ENCODE measurements around the gene TICRR. TPM values are rescaled to one million over a fixed set of nuclear protein-coding genes. Genes with fewer than 3 reads are reported as not detected.
A peak's percentile ranks its signal among the peaks of the same experiment; 100 is the strongest.

TICRR gene
- total and polyA plus RNA-seq, 2 of the 13 experiments (the other 11 are each of a cell fraction or from before 2014, with no cell fraction given): 4.1 to 14.3 TPM

GRCh38 chr15:89654847-89655805 is 79.9 kb downstream of the TICRR start, which contains the start of gene KIF7 (continued):
- TF ChIP-seq, protein P1, sequence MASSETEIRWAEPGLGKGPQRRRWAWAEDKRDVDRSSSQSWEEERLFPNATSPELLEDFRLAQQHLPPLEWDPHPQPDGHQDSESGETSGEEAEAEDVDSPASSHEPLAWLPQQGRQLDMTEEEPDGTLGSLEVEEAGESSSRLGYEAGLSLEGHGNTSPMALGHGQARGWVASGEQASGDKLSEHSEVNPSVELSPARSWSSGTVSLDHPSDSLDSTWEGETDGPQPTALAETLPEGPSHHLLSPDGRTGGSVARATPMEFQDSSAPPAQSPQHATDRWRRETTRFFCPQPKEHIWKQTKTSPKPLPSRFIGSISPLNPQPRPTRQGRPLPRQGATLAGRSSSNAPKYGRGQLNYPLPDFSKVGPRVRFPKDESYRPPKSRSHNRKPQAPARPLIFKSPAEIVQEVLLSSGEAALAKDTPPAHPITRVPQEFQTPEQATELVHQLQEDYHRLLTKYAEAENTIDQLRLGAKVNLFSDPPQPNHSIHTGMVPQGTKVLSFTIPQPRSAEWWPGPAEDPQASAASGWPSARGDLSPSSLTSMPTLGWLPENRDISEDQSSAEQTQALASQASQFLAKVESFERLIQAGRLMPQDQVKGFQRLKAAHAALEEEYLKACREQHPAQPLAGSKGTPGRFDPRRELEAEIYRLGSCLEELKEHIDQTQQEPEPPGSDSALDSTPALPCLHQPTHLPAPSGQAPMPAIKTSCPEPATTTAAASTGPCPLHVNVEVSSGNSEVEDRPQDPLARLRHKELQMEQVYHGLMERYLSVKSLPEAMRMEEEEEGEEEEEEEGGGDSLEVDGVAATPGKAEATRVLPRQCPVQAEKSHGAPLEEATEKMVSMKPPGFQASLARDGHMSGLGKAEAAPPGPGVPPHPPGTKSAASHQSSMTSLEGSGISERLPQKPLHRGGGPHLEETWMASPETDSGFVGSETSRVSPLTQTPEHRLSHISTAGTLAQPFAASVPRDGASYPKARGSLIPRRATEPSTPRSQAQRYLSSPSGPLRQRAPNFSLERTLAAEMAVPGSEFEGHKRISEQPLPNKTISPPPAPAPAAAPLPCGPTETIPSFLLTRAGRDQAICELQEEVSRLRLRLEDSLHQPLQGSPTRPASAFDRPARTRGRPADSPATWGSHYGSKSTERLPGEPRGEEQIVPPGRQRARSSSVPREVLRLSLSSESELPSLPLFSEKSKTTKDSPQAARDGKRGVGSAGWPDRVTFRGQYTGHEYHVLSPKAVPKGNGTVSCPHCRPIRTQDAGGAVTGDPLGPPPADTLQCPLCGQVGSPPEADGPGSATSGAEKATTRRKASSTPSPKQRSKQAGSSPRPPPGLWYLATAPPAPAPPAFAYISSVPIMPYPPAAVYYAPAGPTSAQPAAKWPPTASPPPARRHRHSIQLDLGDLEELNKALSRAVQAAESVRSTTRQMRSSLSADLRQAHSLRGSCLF (CRISPR knock-in tag; IDR thresholded peaks at IDR 0.05; ENCODE audit: borderline replicate concordance): no peak
- no peak for TF ChIP-seq ZSCAN12 (CRISPR knock-in tag; IDR thresholded peaks at IDR 0.05)
- no peak for TF ChIP-seq NONO (IDR thresholded peaks at IDR 0.05)
- TF ChIP-seq NONO (CRISPR knock-in tag; conservative IDR thresholded peaks at IDR 0.05): 0 out of 2 replicates have a peak, but pooled peaks have one; percentile 8
- no peak for TF ChIP-seq NCOA5 (CRISPR knock-in tag; IDR thresholded peaks at IDR 0.05)
- no peak for TF ChIP-seq ZSCAN25 (CRISPR knock-in tag; IDR thresholded peaks at IDR 0.05)
- no peak for TF ChIP-seq ZNF724P (CRISPR knock-in tag; IDR thresholded peaks at IDR 0.05; ENCODE audit: borderline replicate concordance)
- TF ChIP-seq ZKSCAN8 (CRISPR knock-in tag; IDR thresholded peaks at IDR 0.05; ENCODE audit: borderline replicate concordance): no peak
- TF ChIP-seq HNRNPLL (IDR thresholded peaks at IDR 0.05; ENCODE audit: low read depth, low read length, poor library complexity, severe bottlenecking): peak; percentile 46
- TF ChIP-seq ZMYM3 (CRISPR knock-in tag; IDR thresholded peaks at IDR 0.05): 0 out of 2 replicates have a peak, but pooled peaks have one; percentile 4
- TF ChIP-seq ZNF232 (CRISPR knock-in tag; IDR thresholded peaks at IDR 0.05; ENCODE audit: borderline replicate concordance): no peak
- TF ChIP-seq GABPB1 (CRISPR knock-in tag; IDR thresholded peaks at IDR 0.05): peak; percentile 52; the same call in 1 of the 2 replicates
- no peak for TF ChIP-seq SOX13 (IDR thresholded peaks at IDR 0.05)
- TF ChIP-seq SOX13 (CRISPR knock-in tag; conservative IDR thresholded peaks at IDR 0.05 in 1 of 2, IDR thresholded peaks at IDR 0.05 in 1 of 2): no peak
- 0 out of 2 replicates have a peak, but pooled peaks have one; percentile 19 for TF ChIP-seq KMT2A (CRISPR knock-in tag; IDR thresholded peaks at IDR 0.05)
- TF ChIP-seq U2AF2 (IDR thresholded peaks at IDR 0.05; ENCODE audit: low read depth, low read length): no peak
- TF ChIP-seq ZNF639 (CRISPR knock-in tag; conservative IDR thresholded peaks at IDR 0.05): no peak
- TF ChIP-seq, protein P2, sequence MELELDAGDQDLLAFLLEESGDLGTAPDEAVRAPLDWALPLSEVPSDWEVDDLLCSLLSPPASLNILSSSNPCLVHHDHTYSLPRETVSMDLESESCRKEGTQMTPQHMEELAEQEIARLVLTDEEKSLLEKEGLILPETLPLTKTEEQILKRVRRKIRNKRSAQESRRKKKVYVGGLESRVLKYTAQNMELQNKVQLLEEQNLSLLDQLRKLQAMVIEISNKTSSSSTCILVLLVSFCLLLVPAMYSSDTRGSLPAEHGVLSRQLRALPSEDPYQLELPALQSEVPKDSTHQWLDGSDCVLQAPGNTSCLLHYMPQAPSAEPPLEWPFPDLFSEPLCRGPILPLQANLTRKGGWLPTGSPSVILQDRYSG (CRISPR knock-in tag; IDR thresholded peaks at IDR 0.05): no peak
- TF ChIP-seq SP140L (CRISPR knock-in tag; IDR thresholded peaks at IDR 0.05; ENCODE audit: borderline replicate concordance): no peak
- TF ChIP-seq ZNF841 (CRISPR knock-in tag; IDR thresholded peaks at IDR 0.05; ENCODE audit: borderline replicate concordance): no peak
- peak; percentile 85 for TF ChIP-seq MXD1 (CRISPR knock-in tag; IDR thresholded peaks at IDR 0.05)
- no peak for TF ChIP-seq ZMYM2 (CRISPR knock-in tag; IDR thresholded peaks at IDR 0.05)
